Esophagus squamous epithelium (tissue), 4 donors: ENCODE measurements around the gene EIF3F.

Experiments used
- POLR2A ChIP-seq, 4 donors: fragments of 450-650 bp; IDR thresholded peaks; one replicate each; pipeline ENCODE4 v1.6.1; 2017; ENCODE audit warnings: antibody characterized with exemption in 4 of 4, mild to moderate bottlenecking in 4 of 4, moderate library complexity in 3 of 4
- TF ChIP-seq, protein P1 (sequence below), 6 experiments: fragments of 450-650 bp in 4 of 6; fragments of 200-600 bp in 2 of 6; sonication (generic) in 2 of 6; IDR thresholded peaks; one replicate each; pipeline ENCODE4 v1.5.1; 2016 to 2019; ENCODE audit warnings: antibody characterized with exemption in 6 of 6, mild to moderate bottlenecking in 4 of 6, moderate library complexity in 4 of 6

DNA sequence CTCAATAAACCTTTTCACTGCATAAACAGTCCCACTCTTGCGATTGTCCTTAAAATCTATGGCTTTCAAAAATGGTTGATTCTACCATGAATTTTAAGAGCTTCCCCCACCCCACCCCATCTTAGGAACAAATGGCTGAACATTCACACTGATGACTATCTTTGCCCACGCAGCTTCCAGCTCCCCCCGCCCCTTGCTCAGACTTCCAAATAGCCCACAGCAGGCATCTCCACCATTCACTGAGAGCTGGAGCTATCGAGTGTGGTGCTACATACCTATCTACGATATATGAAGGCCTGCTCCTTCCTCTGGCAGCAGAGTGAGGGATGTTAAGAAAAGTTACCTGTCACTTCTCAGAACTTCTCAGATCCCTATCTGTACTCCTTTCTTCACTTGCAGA, 26.7 kb downstream of the EIF3F start:
- TF ChIP-seq, protein P1, sequence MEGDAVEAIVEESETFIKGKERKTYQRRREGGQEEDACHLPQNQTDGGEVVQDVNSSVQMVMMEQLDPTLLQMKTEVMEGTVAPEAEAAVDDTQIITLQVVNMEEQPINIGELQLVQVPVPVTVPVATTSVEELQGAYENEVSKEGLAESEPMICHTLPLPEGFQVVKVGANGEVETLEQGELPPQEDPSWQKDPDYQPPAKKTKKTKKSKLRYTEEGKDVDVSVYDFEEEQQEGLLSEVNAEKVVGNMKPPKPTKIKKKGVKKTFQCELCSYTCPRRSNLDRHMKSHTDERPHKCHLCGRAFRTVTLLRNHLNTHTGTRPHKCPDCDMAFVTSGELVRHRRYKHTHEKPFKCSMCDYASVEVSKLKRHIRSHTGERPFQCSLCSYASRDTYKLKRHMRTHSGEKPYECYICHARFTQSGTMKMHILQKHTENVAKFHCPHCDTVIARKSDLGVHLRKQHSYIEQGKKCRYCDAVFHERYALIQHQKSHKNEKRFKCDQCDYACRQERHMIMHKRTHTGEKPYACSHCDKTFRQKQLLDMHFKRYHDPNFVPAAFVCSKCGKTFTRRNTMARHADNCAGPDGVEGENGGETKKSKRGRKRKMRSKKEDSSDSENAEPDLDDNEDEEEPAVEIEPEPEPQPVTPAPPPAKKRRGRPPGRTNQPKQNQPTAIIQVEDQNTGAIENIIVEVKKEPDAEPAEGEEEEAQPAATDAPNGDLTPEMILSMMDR (IDR thresholded peaks at IDR 0.05), result no peak
- TF ChIP-seq POLR2A (IDR thresholded peaks at IDR 0.05), result no peak
